ENCODE data around the gene OXT.

DNA sequence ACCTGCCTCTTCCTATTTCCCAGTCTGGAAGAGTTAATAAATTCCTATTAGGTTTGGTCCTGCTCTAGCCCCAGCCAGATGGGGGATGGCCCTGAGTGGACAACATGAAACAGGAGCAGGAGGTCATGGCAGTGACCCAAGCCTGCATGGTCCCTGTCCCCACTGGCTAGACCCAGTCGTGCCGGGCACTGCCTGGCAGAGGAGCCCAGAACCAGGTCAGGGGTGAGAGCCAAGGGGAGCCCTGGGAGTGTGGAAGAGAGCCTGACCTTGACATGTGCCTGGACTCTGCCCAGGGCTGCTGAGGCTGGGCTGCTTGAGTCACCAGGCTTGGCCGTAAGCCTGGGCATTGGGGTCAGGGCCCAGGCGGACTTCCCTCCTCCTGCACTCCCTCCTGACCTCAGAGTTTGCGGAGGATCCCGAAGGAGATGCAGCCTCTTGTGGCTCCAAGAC, 9.5 kb downstream of the OXT start:
- TF ChIP-seq, protein P1, sequence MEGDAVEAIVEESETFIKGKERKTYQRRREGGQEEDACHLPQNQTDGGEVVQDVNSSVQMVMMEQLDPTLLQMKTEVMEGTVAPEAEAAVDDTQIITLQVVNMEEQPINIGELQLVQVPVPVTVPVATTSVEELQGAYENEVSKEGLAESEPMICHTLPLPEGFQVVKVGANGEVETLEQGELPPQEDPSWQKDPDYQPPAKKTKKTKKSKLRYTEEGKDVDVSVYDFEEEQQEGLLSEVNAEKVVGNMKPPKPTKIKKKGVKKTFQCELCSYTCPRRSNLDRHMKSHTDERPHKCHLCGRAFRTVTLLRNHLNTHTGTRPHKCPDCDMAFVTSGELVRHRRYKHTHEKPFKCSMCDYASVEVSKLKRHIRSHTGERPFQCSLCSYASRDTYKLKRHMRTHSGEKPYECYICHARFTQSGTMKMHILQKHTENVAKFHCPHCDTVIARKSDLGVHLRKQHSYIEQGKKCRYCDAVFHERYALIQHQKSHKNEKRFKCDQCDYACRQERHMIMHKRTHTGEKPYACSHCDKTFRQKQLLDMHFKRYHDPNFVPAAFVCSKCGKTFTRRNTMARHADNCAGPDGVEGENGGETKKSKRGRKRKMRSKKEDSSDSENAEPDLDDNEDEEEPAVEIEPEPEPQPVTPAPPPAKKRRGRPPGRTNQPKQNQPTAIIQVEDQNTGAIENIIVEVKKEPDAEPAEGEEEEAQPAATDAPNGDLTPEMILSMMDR (tag by site-specific recombination; IDR thresholded peaks at IDR 0.05), result no peak
- TF ChIP-seq ZNF114 (tag by site-specific recombination; IDR thresholded peaks at IDR 0.05), result no peak
- TF ChIP-seq, protein P2, sequence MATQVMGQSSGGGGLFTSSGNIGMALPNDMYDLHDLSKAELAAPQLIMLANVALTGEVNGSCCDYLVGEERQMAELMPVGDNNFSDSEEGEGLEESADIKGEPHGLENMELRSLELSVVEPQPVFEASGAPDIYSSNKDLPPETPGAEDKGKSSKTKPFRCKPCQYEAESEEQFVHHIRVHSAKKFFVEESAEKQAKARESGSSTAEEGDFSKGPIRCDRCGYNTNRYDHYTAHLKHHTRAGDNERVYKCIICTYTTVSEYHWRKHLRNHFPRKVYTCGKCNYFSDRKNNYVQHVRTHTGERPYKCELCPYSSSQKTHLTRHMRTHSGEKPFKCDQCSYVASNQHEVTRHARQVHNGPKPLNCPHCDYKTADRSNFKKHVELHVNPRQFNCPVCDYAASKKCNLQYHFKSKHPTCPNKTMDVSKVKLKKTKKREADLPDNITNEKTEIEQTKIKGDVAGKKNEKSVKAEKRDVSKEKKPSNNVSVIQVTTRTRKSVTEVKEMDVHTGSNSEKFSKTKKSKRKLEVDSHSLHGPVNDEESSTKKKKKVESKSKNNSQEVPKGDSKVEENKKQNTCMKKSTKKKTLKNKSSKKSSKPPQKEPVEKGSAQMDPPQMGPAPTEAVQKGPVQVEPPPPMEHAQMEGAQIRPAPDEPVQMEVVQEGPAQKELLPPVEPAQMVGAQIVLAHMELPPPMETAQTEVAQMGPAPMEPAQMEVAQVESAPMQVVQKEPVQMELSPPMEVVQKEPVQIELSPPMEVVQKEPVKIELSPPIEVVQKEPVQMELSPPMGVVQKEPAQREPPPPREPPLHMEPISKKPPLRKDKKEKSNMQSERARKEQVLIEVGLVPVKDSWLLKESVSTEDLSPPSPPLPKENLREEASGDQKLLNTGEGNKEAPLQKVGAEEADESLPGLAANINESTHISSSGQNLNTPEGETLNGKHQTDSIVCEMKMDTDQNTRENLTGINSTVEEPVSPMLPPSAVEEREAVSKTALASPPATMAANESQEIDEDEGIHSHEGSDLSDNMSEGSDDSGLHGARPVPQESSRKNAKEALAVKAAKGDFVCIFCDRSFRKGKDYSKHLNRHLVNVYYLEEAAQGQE (tag by site-specific recombination; IDR thresholded peaks at IDR 0.05), result no peak
- TF ChIP-seq, protein P3, sequence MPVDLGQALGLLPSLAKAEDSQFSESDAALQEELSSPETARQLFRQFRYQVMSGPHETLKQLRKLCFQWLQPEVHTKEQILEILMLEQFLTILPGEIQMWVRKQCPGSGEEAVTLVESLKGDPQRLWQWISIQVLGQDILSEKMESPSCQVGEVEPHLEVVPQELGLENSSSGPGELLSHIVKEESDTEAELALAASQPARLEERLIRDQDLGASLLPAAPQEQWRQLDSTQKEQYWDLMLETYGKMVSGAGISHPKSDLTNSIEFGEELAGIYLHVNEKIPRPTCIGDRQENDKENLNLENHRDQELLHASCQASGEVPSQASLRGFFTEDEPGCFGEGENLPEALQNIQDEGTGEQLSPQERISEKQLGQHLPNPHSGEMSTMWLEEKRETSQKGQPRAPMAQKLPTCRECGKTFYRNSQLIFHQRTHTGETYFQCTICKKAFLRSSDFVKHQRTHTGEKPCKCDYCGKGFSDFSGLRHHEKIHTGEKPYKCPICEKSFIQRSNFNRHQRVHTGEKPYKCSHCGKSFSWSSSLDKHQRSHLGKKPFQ (tag by site-specific recombination; IDR thresholded peaks at IDR 0.05), result no peak
- no peak for TF ChIP-seq ZNF777 (tag by site-specific recombination; IDR thresholded peaks at IDR 0.05; ENCODE audit: borderline replicate concordance)
- no peak for TF ChIP-seq ZNF350 (tag by site-specific recombination; IDR thresholded peaks at IDR 0.05)
- no peak for TF ChIP-seq ZNF501 (tag by site-specific recombination; IDR thresholded peaks at IDR 0.05)
- TF ChIP-seq ZNF10 (tag by site-specific recombination; IDR thresholded peaks at IDR 0.05), result no peak
- TF ChIP-seq ZBTB8A (tag by site-specific recombination; IDR thresholded peaks at IDR 0.05), result no peak
- TF ChIP-seq, protein P4, sequence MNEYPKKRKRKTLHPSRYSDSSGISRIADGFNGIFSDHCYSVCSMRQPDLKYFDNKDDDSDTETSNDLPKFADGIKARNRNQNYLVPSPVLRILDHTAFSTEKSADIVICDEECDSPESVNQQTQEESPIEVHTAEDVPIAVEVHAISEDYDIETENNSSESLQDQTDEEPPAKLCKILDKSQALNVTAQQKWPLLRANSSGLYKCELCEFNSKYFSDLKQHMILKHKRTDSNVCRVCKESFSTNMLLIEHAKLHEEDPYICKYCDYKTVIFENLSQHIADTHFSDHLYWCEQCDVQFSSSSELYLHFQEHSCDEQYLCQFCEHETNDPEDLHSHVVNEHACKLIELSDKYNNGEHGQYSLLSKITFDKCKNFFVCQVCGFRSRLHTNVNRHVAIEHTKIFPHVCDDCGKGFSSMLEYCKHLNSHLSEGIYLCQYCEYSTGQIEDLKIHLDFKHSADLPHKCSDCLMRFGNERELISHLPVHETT (tag by site-specific recombination; IDR thresholded peaks at IDR 0.05), result no peak
- TF ChIP-seq ZNF274 (IDR thresholded peaks at IDR 0.05; ENCODE audit: low read length), result no peak
- no peak for TF ChIP-seq ZNF274 (tag by site-specific recombination; IDR thresholded peaks at IDR 0.05; ENCODE audit: borderline replicate concordance)
- no peak for TF ChIP-seq ZNF24 (tag by site-specific recombination; IDR thresholded peaks at IDR 0.05)
- TF ChIP-seq, protein P5, sequence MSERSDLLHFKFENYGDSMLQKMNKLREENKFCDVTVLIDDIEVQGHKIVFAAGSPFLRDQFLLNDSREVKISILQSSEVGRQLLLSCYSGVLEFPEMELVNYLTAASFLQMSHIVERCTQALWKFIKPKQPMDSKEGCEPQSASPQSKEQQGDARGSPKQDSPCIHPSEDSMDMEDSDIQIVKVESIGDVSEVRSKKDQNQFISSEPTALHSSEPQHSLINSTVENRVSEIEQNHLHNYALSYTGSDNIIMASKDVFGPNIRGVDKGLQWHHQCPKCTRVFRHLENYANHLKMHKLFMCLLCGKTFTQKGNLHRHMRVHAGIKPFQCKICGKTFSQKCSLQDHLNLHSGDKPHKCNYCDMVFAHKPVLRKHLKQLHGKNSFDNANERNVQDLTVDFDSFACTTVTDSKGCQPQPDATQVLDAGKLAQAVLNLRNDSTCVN (tag by site-specific recombination; optimal IDR thresholded peaks at IDR 0.05), result no peak
- TF ChIP-seq RBAK (tag by site-specific recombination; IDR thresholded peaks at IDR 0.05), result no peak
